ENCODE measurements around the gene BOLL. TPM values are rescaled to one million over a fixed set of nuclear protein-coding genes. Genes with fewer than 3 reads are reported as not detected.
"Not testable (repeated sequence)": the region's sequence is repeated elsewhere in the genome, so short reads cannot be mapped to it uniquely, and the experiment has no call there.

BOLL gene
- total RNA-seq, 2 donors from 2014 or later = not detected

GRCh38 chr2:197727011-197727410 lies 58.1 kb downstream of the BOLL start:
- ATAC-seq = no peak
- Histone ChIP-seq H3K9me3 (no peaks in the 10 kb centered on the region), H3K36me3 (replicated peaks in 1 of 2; ENCODE audit: insufficient read depth in 1 of 2, low read depth in 2 of 2) (no peaks in the 10 kb centered on the region), H3K27me3 (no peaks in the 10 kb centered on the region), H3K4me3 (no peak overlapping the region), H3K4me1 (no peaks in the 10 kb centered on the region), H3K27ac (no peak overlapping the region)
- intact Hi-C loops (cut with DNase I) = no loop called here
- TF ChIP-seq CTCF (IDR thresholded peaks at IDR 0.05) (no peak), POLR2A (IDR thresholded peaks at IDR 0.05) (no peak)
- DNase-seq = no peak

- Histone ChIP-seq H3K4me3 (no peak overlapping the region), H3K27me3 (no peaks in the 10 kb centered on the region), H3K4me1 (no peaks in the 10 kb centered on the region), H3K9me3 (no peaks in the 10 kb centered on the region), H3K27ac (no peak overlapping the region), H3K36me3 (replicated peaks in 1 of 2; ENCODE audit: insufficient read depth in 1 of 2, low read depth in 2 of 2) (no peaks in the 10 kb centered on the region)
- no peak for ATAC-seq
- no peak for DNase-seq
- intact Hi-C loops (cut with DNase I) = no loop called here
- TF ChIP-seq POLR2A (IDR thresholded peaks at IDR 0.05) (no peak), CTCF (IDR thresholded peaks at IDR 0.05) (no peak)
- 87 to 90% methylated on average over 2 of the region's 2 CpGs for WGBS, 2 donors
Observed at GRCh38 chr2:197717863-197718262, 67.3 kb downstream of the BOLL start.

GRCh38 chr2:197713271-197713670 lies 71.8 kb downstream of the BOLL start:
- no peak for DNase-seq
- no peak overlapping the region for H3K27ac ChIP-seq
- 86 to 90% methylated on average over 3 of the region's 3 CpGs for WGBS, 2 donors
- H3K27me3 ChIP-seq = no peaks in the 10 kb centered on the region
- H3K4me1 ChIP-seq = peaks cover 8% of the 10 kb centered on the region
- no peak overlapping the region for H3K4me3 ChIP-seq
- intact Hi-C loops (cut with DNase I) = no loop called here
- H3K9me3 ChIP-seq = no peaks in the 10 kb centered on the region
- TF ChIP-seq CTCF (IDR thresholded peaks at IDR 0.05) (no peak), POLR2A (IDR thresholded peaks at IDR 0.05) (no peak)
- ATAC-seq = no peak
- no peaks in the 10 kb centered on the region for H3K36me3 ChIP-seq (replicated peaks in 1 of 2; ENCODE audit: insufficient read depth in 1 of 2, low read depth in 2 of 2)

GRCh38 chr2:197711578-197711977 lies 73.5 kb downstream of the BOLL start:
- ATAC-seq = no peak
- no peak for TF ChIP-seq CTCF (IDR thresholded peaks at IDR 0.05)
- TF ChIP-seq POLR2A (IDR thresholded peaks at IDR 0.05) = no peak
- Histone ChIP-seq H3K4me3 (no peak overlapping the region), H3K36me3 (replicated peaks in 1 of 2; ENCODE audit: insufficient read depth in 1 of 2, low read depth in 2 of 2) (no peaks in the 10 kb centered on the region), H3K27me3 (no peaks in the 10 kb centered on the region), H3K27ac (no peak overlapping the region), H3K9me3 (no peaks in the 10 kb centered on the region), H3K4me1 (peaks cover 22% of the 10 kb centered on the region)
- no peak for DNase-seq
- intact Hi-C loops (cut with DNase I) = no loop called here

- ATAC-seq (no peak), DNase-seq (no peak)
- TF ChIP-seq POLR2A (IDR thresholded peaks at IDR 0.05) = no peak
- TF ChIP-seq CTCF (IDR thresholded peaks at IDR 0.05) = no peak
- Histone ChIP-seq H3K27ac (no peak overlapping the region), H3K9me3 (no peaks in the 10 kb centered on the region), H3K4me1 (peaks cover 29% of the 10 kb centered on the region), H3K36me3 (replicated peaks in 1 of 2; ENCODE audit: insufficient read depth in 1 of 2, low read depth in 2 of 2) (no peaks in the 10 kb centered on the region), H3K4me3 (no peak overlapping the region), H3K27me3 (no peaks in the 10 kb centered on the region)
- intact Hi-C loops (cut with DNase I) = no loop called here
Observed at GRCh38 chr2:197710424-197711042, 74.6 kb downstream of the BOLL start.

GRCh38 chr2:197709140-197709539 lies 76.0 kb downstream of the BOLL start:
- WGBS, 2 donors = 86% methylated on average over 7 of the region's 7 CpGs
- intact Hi-C loops (cut with DNase I); ATAC-seq; H3K36me3 ChIP-seq (replicated peaks in 1 of 2; ENCODE audit: insufficient read depth in 1 of 2, low read depth in 2 of 2); H3K4me3 ChIP-seq; DNase-seq; H3K9me3 ChIP-seq; H3K27me3 ChIP-seq; H3K27ac ChIP-seq: not testable (repeated sequence)
- H3K4me1 ChIP-seq = peaks cover 29% of the 10 kb centered on the region
